ENCODE measurements around the gene EGFL8.

EGFL8 gene

DNA sequence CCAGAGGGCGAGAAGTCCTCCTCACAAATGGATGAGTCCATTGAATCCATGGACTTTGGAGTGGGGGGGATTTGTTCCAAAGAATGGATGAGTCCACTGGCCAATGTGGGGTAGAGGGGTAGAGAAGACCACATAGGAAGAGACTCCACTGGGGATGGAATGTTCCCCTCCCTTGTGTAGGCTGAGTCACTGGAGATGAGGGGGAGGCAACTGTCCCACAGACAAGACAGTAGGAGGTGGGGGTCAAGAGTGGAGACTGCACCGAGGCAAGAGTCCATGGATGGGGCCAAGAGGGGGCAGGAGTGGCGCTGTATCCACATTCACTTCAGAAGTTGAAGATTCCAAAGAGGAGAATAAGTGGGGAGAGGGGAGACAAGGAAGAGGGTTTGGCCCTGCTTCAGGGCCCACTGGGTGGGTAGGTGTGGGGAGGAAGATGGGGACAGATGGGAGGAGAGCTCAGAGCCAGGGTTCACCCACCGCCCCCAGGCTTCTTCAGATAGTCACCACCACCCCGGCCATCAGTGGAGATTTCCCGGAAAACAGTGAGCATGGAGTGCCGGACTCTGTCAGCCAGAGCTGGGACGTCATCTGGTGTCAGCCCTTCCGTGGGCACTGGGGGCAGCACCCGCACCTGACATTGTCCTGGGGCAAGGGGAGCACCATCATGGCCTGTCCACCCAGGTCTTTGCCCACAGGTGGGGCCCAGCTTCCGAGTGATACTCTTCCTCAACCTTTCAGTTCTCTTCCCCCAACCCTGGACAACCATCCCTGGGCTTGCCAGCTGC, 4.6 kb downstream of the EGFL8 start:
- no peak for DNase-seq

DNA sequence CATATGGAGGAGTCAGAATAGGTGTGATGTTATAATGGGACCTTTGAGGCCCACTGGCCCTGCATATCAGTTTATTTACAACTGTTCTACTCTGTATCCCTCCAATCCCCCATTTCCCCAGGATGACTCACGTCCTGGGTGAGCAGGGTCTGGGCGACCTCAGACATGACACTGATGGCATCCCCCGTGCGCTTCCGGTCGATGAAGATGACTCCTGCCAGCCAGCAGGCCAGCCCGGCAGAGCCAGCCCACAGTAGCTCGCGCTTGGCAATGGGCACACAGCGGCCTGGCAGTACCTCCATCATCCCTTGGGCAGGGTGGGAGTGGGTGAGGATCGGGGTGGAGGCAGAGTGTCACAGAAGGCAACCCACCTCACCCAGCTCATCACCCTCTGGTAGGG, 5.9 kb downstream of the EGFL8 start:
- DNase-seq = no peak

DNA sequence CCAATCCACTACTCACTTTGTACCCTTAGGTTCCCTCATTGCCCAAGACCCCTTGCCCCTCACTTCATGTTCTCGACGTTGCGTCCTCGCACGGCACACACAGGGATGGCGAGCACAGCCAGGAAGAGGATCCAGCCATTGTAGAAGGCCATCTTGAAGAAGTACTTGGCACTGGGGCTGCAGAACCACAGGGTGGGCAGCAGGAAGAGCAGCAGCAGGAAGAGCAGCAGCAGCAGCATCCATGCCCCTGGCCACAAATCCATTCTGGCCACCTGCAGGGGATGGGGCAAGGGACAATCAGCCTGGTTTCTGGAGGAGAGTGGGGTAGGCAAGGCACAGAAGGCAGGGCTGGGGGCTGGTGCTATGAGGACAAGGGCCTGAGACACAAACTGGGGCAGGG, 6.8 kb downstream of the EGFL8 start:
- DNase-seq = no peak

DNA sequence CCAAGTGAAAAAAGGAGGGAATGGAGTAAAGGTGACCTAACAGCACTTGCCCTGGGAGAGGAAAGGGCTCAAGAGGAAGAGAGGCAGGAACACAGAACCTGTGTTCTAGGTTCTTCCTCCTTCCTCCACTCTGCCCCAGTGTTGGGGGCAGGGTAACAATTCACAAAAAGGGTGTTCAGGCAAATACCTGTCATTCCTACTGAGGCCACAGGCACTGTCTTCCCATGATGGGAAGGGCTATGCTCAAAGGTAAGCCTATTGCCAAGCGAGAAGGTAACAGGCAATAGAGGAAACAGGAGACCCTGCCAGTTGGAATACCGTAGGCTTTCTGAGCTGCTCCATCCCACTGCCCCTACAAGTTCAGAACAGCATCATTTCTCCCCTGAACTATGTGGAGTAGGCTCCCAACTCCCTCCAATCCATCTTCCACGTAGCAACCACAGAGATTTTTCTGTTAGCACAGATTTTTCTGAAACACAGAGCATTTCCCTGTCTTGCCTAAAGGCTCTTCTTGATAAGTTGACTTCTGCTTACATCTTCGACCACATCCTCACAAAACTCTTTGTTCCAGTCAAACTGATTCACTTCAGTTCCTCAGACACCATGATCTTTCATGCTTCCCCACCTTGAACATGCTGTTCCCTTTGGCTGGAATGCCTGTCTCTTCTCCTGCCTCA, 8.8 kb downstream of the EGFL8 start:
- no peak for DNase-seq

DNA sequence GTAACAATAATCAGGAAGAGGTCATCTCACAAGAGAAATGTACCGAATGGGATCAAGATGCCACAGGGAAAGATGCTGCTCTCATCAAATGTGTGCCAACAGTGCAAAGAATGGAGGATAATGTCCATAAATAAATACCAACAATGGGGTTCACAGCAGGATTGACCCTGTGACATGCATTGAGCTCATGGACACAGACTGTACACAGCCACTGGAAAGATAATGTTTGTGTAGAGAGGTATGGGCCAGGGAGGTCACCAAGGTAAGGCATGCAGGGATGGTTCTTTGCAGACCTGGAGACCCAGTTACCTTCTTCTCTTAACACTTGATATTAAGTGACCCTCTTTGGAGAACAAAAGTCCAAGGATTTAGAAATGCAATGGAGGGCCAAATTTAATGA, 10.0 kb downstream of the EGFL8 start:
- DNase-seq = no peak

DNA sequence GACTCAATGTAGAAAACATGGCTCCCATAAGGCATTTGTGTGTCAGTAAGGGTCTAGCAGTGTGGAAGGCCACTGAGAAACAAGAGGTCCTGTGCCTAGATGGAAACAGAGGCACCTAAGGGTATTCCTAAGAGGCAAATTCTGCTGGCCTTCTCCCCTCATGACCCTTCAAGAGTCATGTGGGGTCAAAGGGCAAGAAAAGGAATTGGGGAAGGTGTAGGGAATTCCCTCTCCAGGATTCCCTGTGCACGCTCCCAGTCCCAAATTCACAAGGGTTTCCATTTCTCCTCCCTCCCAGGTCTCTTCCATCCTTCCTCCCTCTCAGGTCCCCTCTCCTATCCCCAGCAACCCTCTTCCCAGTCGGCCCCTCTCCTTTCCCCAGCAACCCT, 10.9 kb downstream of the EGFL8 start:
- no peak for DNase-seq

DNA sequence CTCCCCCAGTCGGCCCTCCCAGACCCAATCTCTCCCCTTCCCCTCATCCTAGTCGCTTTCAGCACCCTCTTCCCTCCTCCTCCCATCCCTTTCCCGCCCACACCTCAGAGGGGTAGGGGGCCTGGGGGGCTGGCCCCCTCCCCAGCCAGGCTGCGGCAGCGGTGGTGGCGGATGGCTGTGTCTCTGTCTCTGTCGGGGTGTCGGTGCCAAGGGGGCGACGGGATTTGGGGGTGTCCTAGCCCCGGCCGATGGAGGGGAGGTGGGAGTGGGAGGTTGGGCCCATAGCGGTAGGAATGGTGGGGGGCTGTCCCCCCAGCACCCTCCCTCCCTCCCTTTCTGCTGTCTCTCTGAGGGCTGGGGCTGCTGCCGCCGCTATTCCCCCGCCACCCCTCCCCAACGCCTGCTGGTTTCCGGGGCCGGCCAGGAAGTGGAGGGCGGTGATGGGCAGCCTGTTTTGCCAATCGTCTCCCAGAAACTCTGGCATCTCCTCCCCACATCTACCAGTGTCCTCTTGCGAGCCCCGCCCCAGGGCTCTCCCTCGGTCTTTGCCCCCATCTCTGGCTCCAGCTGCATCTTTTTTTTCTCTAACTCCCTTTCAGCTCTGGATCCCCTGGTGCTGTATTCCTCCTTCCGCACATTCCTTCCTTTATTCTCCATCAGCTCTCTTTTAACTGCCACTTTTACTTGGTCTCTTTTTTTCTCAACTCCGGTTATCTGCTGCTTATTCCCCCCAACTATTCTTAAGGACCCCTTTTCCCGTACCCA, 11.5 kb downstream of the EGFL8 start, which contains the start of gene AGPAT1:
TSS of gene AGPAT1 (minus strand) at position 374 of the 765 bp plus-strand sequence. CDS start 4,588 bp downstream, outside the sequence.
- DNase-seq = peak; percentile 85 to 96

DNA sequence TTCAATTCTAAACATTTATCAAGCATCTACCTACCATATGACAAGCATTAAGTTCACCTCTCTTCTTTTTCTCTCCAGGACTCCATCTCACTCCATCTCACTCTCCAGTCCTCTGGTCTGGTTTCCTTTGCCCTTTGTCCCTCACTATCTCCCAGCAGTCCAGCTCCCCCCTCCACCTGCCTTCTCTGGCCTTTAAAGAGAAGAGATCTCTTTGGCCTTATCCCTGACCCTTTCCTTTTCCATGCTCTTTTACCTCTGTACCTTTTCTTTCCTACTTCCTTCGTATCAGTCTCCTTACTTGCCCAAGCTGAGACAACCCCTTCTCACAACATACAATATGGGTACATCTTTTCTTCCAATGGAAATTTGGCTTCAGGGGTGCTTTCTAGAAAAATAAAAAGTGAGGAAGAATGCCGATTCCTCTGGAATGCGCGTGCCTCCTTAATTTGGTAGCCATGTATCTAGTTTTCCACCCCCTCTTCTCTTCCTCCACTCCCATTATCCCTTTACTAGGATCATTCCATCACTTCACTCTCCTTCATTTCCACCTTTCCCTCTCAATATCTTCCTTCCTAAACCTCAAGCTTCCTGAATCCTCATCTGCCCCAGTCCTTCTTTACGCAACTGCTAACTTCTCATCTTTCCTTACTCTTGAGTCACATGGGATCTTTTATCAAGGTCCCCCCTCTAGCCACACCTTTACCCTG, 12.2 kb downstream of the EGFL8 start:
- no peak for DNase-seq

DNA sequence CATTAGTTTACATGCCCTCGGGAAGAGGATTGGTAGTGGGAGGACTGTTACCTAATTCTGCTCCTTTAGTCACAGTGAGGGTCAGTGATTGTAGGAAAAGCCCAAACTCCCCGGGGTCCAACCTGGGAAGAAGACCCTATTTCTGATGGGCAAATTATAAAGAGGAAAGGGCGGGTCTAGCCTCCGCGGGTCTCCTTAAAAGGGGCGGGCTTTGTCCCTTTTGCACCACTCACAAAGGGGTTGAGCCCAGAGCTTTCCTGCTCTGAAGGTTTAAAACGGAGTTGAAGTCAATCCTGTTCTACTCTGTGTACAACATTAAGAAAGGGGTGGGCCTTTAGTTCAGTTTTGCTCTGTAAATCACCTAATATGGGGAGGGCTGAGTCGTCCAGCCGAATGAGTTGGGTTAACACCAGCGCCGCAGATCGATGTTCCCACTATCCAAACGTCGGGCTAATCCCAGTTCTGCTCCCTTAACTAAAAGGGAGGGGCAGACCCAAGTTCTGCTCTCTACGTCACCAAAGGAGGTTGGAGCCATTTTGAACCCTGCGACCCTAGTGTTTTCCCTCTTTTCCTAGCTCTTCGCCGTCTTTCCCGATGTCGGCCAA, 12.9 kb downstream of the EGFL8 start:
- DNase-seq = peak; percentile 64 to 86

DNA sequence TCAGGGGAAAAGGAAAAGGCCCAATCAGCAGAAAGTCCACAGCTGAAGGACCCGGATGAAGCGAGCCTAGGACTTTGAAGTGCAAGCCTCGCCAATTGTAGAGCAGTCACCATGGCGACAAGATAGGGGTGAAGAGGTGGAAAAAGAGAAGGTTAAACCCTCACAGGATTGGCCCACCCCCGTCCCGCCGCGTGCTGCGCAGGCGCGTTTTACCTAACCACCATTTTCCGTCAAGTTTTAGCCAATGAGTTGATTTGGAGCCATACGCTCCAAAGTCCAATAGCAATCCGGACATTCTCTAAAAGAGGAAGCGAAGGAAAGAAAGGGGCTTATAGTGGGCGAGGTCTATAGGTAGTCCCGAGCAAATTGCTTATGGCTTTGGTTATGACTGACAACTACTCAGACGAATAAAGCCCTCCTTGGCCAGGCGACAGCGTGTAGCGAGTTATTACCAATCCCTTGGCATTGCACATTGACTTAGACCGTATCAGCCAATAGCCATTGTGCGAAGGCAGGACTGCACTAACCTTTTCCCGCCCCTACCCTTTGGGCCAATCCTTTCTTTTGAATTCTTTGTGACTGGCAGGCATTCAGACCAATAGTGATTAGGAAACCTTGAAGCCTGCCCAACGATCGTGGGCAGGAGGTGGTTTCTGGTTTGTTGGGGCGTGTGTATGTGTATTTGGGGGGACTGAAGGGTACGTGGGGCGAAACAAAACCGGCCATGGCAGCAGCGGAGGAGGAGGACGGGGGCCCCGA, 13.6 kb downstream of the EGFL8 start, which contains the start of gene RNF5:
TSS of gene RNF5 (plus strand) at position 618 of the 759 bp plus-strand sequence. CDS start at position 725, 107 bp downstream.
- peak; percentile 100 for DNase-seq

DNA sequence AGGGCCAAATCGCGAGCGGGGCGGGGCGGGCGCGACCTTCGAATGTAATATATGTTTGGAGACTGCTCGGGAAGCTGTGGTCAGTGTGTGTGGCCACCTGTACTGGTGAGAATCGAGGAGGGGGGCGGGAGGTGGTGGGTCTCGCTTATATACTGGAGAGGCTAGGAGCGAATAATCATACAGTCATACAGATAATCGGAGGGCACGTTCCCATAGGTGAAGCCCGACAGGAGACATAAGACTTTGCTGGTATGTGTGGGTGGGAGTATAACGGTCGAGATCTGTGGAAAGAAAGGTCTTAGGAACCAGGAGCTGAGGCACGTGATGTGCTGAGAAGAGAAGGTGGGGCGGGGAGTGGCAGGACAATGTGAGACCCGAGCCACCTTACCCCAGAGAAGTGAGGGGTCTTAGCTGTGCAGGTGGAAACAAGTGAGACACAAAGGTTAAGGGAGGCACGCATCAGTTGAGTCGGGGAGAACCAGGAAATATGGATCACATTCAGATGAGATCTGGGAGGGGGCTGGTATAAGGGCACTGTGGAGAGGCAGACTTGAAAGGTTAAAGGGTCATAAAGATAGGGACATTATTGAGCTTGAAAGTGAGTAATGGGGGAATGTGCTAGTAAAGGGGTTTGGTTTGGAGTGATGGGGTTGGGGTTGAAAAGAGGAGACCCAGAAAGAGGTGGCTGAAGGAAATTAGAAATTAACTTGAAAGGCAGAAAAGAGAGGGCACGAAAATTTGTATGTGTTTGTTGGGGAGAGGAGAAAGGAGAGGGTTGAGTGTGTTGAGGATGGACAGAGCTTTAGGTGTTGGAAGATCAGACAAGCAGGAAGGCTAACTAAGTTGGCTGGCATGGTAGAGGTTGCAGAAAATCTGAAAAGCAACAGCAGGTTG, 14.4 kb downstream of the EGFL8 start:
- DNase-seq = peak in 1 of 2 experiments; percentile 36

DNA sequence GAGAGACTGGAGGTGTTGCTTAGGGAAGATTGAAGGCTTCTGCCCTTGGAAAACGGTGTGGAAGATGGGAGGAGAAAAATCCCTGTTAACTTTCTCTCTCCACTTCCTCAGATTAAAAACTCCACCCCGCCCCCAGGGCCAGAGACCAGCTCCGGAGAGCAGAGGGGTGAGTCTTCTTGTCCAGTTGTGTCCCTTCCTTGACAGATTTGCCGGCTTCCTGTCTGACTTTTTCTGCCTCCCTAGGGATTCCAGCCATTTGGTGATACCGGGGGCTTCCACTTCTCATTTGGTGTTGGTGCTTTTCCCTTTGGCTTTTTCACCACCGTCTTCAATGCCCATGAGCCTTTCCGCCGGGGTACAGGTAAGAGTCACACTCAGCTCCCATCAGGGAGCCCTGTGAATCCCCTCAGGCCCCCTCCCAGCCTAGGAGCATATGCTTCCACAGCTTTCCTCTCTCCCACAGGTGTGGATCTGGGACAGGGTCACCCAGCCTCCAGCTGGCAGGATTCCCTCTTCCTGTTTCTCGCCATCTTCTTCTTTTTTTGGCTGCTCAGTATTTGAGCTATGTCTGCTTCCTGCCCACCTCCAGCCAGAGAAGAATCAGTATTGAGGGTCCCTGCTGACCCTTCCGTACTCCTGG, 15.5 kb downstream of the EGFL8 start:
- no peak for DNase-seq

DNA sequence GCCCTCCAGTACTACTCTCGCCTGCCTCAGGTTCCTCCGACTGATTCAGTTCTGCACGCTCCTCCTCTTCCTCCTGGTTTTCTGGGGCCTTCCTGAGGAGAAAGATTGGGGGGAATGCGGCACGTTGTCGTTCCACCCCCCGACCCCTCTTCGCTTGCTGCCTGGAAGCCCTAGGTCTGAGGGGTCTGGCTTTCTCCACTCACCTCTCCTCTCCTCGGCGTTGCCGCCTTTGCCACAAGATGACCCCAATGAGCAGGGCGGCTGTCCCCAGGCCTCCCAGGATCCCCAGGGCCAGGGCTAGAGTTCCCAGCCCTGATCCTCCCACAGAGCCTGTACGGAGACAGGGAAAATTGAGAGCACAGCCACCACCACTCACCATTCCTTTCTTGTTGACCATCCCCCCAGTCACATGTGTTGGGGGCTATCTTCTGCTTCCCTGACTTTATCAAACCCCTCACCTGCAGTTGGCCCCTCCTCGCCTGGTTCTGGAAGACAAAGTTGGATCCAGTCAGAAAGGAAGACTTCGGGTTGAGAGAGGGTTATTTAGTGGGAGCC, 16.8 kb downstream of the EGFL8 start:
- DNase-seq = no peak

DNA sequence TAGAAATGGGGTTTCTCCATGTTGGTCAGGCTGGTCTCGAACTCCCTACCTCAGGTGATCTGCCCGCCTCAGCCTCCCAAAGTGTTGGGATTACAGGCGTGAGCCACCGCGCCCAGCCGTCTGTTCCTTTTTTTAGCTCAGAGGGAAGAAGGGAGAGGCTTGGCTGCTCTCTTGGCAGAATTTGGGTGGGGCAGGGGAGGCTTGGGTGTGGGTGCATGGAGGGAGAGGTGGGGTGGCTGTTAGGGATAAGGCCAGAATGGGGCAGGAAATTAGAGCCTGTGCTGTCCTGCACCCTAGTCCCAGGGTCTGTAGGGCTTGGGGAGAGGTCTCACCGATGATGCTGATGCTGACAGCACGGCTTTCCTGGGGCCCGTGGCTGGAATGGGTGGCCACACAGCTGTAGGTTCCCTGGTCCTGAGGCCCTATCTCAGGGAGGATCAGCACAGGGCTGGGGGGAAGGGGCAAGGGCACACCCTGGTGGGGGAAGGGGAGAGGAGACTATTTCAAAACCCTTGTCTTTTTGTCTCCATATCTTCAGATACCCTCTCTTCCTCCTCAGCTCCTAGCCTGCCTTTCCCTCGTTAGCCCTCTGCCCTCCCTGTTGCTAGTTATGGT, 17.6 kb downstream of the EGFL8 start:
- no peak for DNase-seq

DNA sequence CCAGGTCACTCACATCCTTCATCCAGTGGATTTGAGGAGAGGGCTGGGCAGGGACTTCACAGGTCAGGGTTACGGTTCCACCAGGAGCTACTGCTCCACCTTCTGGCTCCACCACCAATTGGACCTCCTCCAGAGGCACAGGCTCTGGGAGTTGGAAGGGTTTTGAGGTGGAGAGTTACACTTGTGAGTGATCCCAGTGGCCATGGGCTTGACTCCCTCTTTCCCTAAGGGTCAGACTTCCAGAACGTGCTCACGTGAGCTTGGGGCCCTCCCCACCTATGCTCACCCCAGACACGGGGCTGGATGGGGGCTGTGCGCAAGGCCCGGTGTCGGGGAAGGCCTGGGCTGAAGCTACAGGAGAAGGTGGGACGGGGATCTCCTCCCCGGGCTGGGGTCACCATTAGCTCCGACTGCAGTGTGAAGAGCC, 18.2 kb downstream of the EGFL8 start:
- DNase-seq = no peak

DNA sequence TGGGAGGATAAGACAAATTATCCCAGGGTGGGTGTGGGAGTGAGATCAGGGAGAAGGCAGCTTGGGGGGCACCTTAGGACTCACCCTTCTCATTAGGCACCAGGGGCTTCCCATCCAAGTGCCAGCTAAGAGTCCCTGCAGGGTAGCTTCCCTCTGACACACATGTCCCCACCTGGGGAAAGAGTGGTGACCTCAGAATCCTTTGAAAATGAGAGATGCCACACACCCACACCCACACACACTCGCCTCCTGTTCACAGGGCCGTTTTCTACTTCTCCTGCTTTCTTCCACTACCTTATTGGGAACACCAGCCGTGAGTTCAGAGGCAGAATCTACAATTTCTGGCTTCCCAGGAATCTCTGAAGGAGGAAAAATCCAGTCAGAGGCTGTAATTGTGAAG, 18.6 kb downstream of the EGFL8 start:
- no peak for DNase-seq

DNA sequence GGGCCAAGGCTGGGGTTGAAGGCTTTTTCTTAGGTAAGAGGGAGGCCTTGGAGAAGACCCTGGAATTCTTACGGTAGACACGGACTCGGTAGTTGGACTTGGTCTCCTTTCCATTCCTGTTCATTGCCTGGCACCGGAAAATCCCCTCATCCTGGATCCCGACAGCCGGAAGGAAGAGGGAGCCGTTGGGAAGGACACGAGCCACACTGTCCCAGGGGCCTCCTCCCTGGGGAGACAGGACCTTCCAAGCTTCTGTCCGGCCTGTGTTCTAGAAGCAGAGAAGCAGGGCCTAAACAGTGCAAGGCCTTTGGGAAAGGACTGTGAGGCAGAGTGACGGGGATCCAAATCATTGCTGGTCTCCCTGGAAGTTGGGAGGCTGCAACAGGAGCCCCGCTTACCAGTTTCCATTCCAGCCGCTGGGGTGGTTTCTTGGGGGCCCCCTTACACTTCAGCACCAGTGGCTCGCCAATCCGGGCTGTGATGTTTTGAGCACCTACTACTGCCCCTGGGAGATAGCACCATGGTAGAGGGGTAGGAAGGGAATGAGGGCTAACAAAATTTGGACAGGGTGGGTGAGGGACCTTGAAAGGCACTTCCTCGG, 19.2 kb downstream of the EGFL8 start:
- no peak for DNase-seq

DNA sequence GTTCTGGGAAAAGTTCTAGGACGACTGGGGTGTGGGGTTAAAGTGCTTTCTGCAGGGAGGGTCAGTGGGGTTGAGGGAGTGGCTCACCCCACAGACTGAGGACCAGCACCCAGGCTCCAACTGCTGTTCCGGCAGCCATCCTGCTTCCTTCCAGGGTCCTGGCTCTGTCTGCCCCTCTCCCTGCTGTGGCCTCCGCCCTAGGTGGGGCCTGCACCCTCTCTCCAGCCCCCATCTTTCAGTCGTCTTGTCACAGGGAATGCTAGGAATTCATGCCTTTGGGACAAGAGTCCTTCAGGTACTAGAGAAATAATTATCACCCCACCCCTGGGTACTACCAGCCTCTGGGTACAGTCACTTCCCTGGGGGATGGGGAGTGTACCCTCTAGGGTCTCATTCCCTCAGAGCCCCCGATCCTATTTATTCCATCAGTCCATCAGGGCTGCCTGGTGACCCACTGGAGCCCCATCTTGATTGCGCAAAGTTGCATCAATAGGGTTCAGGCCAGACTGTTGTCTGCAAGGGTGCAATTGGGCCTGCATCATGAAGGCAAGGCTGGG, 19.8 kb downstream of the EGFL8 start, which contains the start of gene AGER:
TSS of gene AGER (minus strand) at position 170 of the 557 bp plus-strand sequence. CDS start at position 139, 31 bp downstream.
- DNase-seq = no peak
